HG03039 (cell line): ENCODE results near the gene ZMAT1.
"Not testable (repeated sequence)": the region's sequence is repeated elsewhere in the genome, so short reads cannot be mapped to it uniquely, and the experiment has no call there.

Experiments
- ATAC-seq: cut with Tn5 transposase; IDR thresholded peaks from one replicate; pipeline ENCODE4 v1.9.1; 2021; ENCODE audit warnings: mild to moderate bottlenecking, moderate library complexity; ENCODE audit not compliant: unreplicated experiment

Gene ZMAT1

DNA sequence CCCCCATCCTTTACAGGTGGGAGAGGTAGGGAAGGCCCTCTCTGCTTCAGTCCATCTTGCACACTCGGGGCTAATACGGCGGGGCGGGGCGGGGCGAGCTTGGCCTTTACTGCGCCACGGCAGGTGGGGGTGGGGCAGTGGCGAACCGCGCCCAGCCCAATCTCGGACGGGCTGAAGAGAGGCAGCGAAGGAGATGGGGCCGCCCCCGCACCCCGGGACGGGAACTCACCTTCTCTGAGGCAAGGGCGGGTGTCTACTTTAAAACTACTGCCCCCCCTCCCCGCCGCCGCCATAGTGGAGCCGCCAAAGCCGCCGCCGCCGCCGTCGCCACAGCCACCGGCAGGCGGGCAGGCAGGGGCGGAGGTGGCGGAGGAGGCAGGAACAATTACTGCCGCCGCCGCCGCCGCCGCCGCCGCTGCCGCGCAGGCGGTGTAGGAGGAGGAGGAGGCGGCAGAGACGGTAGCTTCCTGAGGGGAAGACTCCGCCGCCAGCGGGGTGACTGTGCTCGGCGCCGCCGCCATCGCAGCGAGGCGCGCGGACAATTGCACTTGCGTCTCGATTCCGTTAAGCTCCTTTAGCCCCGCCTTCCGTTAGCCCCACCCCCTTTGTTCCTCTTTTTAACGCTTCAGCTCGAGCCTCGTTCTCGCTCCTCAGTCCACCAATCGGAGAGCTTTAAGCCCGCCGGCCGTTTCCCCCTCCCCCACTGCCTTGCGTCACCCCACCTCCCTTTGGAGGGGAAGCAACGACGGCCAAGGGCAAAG is at the start of gene ZMAT1:
Gene ZMAT1, minus strand, starts transcription at position 540 of the 761 bp plus-strand sequence. Its CDS starts 19 bp downstream, at position 521.
- ATAC-seq, result peak; percentile 95

DNA sequence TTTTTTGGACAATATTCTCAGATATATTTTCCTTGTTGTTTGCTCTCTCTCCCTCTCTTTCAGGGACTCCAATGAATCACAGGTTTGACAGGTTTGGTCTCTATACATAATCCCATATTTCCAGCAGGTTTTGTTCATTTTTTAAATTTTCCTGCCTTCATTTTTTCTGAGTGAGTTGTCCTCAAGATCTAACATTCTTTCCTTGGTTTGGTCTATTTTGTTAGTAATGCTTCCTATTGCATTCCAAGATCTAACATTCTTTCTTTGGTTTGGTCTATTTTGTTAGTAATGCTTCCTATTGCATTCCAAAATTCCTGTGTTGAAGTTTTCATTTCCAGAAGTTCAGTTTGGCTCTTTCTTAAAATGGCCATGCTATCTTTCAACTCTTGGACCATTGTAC is 45.3 kb upstream of the ZMAT1 start:
- ATAC-seq, result no peak

DNA sequence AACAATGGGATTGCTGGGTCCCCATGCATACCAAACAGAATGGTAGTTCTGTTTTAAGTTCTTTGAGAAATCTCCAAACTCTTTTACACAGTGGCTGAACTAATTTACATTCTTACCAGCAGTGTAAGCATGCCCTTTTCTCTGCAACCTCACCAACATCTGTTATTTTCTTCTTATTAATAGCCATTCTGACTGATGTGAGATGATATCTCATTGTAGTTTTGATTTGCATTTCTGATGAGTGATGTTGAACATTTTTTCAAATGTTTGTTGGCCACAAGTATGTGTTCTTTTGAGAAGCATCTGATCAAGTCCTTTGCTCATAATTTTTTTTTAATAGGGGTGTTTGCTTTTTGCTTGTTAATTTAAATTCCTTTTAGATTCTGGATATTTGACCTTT is 41.2 kb upstream of the ZMAT1 start:
- ATAC-seq, result no peak

DNA sequence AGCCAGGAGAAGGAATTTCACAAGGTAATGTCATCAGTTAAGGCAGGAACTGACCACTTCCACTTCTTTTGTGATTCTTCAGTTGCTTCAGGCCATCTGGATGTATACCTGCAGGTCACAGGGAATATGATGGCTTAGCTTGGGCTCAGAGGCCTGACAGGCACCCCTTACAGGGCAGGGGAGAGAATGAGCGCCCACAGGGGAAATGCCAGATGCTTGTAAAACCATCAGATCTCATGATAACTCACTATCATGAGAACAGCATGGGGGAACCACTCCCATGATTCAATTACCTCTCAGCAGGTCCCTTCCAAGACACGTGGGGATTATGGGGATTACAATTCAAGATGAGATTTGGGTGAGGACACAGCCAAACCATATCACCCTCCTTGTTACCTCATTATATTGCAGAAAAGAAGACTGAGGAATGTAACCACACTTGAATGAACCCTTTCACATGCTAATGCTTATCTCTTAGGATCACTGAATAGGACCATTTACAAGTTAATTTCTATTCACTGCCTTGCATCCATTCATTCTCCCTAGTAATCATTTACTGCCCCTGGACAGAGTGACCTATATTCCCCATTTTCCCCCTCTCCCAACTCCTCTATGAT is 33.2 kb upstream of the ZMAT1 start:
- not testable (repeated sequence) for ATAC-seq

DNA sequence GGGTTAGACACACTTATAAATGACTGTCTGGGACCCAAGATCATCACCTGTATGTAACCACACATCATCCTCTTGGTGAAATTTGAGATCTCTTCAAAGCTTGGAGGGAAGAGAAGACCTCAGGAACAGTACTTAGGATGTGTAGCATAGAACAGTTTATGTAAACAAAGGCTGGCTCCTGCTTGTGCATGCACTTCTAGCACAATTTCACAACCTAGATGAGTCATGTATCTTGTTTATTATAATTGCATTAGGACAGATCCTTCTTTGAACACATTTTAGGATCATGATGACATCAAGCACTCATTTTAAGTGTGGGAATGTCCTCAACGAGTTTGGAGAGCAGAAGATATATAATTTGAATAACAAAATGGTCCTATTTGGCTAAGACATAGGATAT is 26.3 kb upstream of the ZMAT1 start:
- no peak for ATAC-seq

DNA sequence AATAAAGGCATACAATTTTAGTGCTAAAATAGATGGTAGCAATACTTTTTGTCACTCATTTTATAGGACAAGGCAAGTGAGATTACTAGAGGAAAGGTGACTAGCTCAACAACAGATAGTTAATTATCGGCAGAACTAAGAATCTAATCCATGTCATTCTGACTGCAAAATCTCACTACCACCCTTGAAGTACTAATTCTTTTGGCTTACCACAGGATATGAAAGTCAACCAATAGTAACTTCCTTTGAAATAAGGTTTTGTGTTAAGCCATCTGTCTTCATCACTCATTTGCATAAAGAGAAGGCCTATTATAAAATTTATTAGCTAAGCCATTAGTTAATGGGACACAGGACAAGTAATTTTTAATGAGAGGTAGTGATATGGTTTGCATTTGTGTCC is 25.3 kb upstream of the ZMAT1 start:
- no peak for ATAC-seq

DNA sequence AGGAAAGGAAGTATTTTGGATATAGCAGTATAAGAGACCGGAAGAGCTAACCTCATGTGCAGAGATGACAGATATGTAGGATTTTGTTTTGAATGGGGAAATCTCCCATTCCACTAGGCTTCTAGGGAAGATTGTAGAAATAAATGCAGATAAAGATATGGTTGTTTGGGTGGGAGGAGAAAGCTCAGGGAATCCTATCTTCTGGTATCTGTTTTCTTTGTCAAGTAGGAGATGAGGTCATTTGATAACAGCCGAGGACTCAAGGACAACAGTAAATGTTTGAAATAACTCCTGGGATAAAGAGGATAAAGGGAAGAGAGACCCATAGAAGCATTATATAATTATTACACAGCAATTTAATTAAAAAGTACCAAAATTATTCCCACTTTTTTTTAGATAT is 24.7 kb upstream of the ZMAT1 start:
- no peak for ATAC-seq

DNA sequence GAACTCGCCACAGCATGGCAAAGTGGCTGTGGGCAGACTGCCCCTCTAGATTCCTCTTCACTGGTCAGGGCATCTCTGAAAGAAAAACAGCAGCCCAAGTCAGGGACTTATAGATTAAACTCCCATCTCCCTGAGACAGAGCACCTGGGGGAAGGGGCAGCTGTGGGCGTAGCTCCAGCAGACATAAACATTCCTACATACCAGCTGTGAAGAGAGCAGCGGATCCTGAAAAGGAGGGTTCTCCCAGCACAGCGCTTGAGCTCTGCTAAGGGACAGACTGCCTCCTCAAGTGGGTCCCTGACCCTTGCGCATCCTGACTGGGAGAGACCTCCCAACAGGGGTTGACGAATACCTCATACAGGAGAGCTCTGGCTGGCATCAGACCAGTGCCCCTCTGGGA is 18.8 kb upstream of the ZMAT1 start:
- ATAC-seq, result no peak

DNA sequence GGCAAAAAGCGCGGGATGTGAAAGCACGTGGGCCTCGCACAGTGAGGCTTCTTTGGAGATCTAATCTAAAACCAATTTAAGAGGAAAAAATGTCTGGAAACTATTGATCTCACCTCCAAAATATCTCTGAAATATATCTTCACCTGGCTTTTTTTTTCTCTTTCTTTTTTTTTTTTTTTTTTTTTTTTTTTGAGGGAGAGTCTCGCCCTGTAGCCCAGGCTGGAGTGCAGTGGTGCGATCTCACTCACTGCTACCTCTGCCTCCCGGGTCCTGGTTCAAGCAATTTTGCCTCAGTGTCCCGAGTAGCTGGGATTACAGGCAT is 383 bp upstream of the ZMAT1 start:
- no peak for ATAC-seq

DNA sequence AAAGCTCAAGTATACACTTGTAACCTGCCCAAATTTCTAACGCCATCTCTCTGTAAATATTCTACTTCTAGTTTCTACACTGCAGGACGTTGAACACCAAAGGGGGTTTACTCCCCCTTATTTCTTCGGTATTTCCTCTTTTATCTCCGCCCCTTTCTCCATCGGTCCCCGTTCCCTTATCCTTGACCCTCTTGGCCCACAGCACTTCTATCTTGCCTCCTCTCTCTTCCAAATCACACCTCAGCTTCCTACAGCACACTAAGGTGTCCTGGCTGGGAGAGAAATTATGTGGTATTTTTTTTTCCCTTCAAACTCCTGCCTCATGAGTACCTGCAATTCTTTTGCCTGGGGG is 715 bp downstream of the ZMAT1 start:
- no peak for ATAC-seq

DNA sequence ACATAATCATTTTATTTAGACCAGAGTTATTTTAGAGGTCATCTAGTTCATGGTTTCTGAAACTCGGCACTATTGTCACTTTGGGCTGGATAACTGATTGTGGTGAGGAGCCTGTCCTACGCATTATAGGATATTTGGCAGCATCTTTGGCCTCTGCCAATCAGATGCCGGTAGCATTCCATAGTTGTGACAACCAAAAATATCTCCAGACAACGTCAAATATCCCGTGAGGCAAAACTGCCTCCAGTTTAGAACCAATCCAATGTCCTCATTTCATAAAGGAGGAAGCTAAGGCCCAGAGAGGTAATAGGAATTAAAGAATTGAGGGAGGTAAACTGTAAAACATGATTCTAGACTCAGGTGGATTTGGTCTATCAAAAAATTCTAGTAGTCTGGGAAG is 6.1 kb downstream of the ZMAT1 start:
- ATAC-seq, result no peak

DNA sequence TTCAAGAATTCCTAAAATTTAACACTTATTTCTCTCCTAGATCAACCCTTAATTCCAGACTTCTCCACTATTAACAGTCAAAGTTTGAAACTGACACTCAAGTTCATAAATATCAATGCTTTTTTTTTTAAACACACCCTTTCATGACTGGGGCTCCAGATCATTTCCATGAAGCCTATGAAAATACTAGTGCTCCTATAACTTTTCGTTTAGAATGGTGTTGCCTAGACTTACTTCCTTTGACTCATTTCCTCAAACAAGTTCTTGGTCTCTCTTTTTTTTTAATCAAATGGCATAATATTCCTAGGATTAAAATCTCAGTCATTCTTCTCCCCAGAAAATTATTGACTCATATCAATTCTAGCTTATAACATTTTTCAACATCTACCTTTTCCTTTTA is 13.1 kb downstream of the ZMAT1 start:
- ATAC-seq, result no peak

DNA sequence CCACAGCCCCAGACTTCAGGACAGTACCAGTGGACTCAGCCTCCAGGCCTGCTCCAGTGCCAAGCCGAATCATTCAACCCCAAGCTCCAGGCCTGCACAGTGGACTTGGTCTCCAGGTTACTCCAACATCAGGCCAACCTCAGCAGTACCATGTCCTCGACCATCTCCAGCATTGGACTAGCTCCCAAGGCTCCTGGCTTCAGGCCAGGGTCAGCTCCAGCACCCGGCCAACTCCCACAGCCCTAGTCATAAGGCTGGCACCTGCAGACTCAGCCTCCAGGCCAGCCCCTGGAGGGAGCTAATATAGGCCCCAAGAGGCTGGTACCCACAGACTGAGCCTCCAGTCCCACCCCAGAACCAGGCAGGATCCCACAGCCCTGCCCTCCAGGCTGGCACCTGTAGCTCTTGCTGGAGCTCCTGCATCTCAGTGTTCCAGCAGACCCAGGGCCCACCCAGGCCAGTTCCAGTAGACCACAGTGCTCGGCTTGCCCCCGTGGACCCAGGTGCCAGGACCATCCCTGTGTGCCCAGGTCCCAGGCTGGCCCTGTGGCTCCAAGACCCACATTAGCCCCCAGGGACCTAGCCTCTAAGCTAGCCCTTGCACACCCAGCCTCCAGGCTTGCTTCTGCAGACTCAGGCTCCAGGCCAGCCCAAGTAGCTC is 25.6 kb downstream of the ZMAT1 start:
- no peak for ATAC-seq

DNA sequence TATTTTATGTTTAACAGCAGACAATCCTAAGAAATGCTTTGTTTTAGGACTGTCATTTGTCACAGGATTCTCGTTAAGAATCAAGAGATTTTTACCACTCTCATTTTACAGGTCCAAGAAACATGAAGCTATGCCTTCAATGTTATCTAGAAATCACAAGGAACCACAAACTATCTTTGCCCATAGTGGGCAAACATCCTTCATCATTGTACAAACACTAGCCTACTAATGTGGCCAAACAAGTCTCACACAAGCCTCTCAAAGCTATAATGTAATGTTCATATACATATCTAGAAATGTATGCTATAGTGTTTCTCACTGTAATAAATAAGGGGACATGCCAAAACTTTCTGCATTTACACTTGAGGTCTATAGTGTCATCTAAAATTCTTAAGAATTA is 26.8 kb downstream of the ZMAT1 start:
- ATAC-seq, result no peak
